HepG2 (cell line): Measurements from ENCODE around the gene HBQ1. TPM values are rescaled to one million over a fixed set of nuclear protein-coding genes. Genes with fewer than 3 reads are reported as not detected.

Source experiments
- CSRNP2 ChIP-seq: sonication (generic); formaldehyde crosslinking; conservative IDR thresholded peaks from 2 replicates; pipeline ENCODE4 v1.8.0; 2022; ENCODE audit warnings: low read depth, missing genetic modification reagents
- FOXJ3 ChIP-seq: sonication (generic); formaldehyde crosslinking; IDR thresholded peaks from 2 replicates; pipeline ENCODE4 v1.4.0; 2020; ENCODE audit warnings: missing genetic modification reagents, mild to moderate bottlenecking, borderline replicate concordance
- SRF ChIP-seq: IDR thresholded peaks from 2 replicates; pipeline ENCODE4 v1.6.1; 2011; ENCODE audit warnings: mild to moderate bottlenecking, low read depth, low read length, moderate library complexity
- U2AF2 ChIP-seq: fragments of 200-400 bp; formaldehyde crosslinking; IDR thresholded peaks from 2 replicates; pipeline ENCODE4 v1.6.1; 2017; ENCODE audit warnings: low read depth, mild to moderate bottlenecking, low read length
- ZBTB40 ChIP-seq, 2 experiments: fragments of 450-650 bp in 1 of 2; sonication (generic) in 1 of 2; formaldehyde crosslinking in 1 of 2; IDR thresholded peaks; 2 replicates each; pipeline versions ENCODE4 v1.6.1 to v1.8.0; 2016 to 2022; ENCODE audit warnings: antibody characterized with exemption in 1 of 2, mild to moderate bottlenecking in 1 of 2, missing genetic modification reagents in 1 of 2
- ZFY ChIP-seq: sonication (generic); formaldehyde crosslinking; IDR thresholded peaks from 2 replicates; pipeline ENCODE4 v1.4.0; 2020; ENCODE audit warnings: missing genetic modification reagents
- ZNF33A ChIP-seq: sonication (generic); formaldehyde crosslinking; IDR thresholded peaks from 2 replicates; pipeline ENCODE4 v1.5.1; 2020; ENCODE audit warnings: missing genetic modification reagents, mild to moderate bottlenecking, moderate library complexity, borderline replicate concordance
- ZNF382 ChIP-seq: sonication (generic); formaldehyde crosslinking; IDR thresholded peaks from 2 replicates; pipeline ENCODE4 v1.5.0; 2020; ENCODE audit warnings: missing genetic modification reagents, mild to moderate bottlenecking, borderline replicate concordance
- ZNF564 ChIP-seq: sonication (generic); formaldehyde crosslinking; IDR thresholded peaks from 2 replicates; pipeline ENCODE4 v1.8.1; 2023; ENCODE audit warnings: mild to moderate bottlenecking, missing genetic modification reagents
- ZNF737 ChIP-seq: sonication (generic); formaldehyde crosslinking; IDR thresholded peaks from 2 replicates; pipeline ENCODE4 v1.5.0; 2020; ENCODE audit warnings: missing genetic modification reagents, mild to moderate bottlenecking, borderline replicate concordance
- ZNF788 ChIP-seq: sonication (generic); formaldehyde crosslinking; IDR thresholded peaks from 2 replicates; pipeline ENCODE4 v1.5.0; 2020; ENCODE audit warnings: mild to moderate bottlenecking, missing genetic modification reagents, borderline replicate concordance
- ZNF839 ChIP-seq: sonication (generic); formaldehyde crosslinking; IDR thresholded peaks from 2 replicates; pipeline ENCODE4 v1.4.0; 2020; ENCODE audit warnings: missing genetic modification reagents, mild to moderate bottlenecking, borderline replicate concordance
- polyA plus RNA-seq, 8 experiments: library from polyadenylated mRNA; depleted of rRNA in 3 of 8; stranded (reverse) in 7 of 8; unstranded in 1 of 8; fragments of >200 nt; fragmentation: Illumina TruSeq in 4 of 8; extraction: Trizol in 4 of 8; gene quantifications; 2 replicates each; pipeline versions ENCODE4 v1.2.1 to v1.2.3, GENCODE V29; 2011 to 2016; ENCODE audit warnings: low read depth in 4 of 8, missing spikeins in 1 of 8, mixed read lengths in 1 of 8; ENCODE audit not compliant: insufficient read depth in 1 of 8
- total RNA-seq, 5 experiments: library from RNA; depleted of rRNA; stranded (reverse); fragments of >200 nt; fragmentation: Illumina TruSeq; extraction: Trizol; gene quantifications; 2 replicates each; pipeline ENCODE4 v1.2.3, GENCODE V29; 2016; ENCODE audit warnings: low read depth in 1 of 5
- TF ChIP-seq, protein P1 (sequence below): fragments of 450-650 bp; IDR thresholded peaks from 2 replicates; pipeline ENCODE4 v1.6.1; 2017; ENCODE audit warnings: mild to moderate bottlenecking

Gene HBQ1
- total and polyA plus RNA-seq, 2 of the 13 experiments (the other 11 are each of a cell fraction or from before 2014, with no cell fraction given) = 4.9 to 7.4 TPM

DNA sequence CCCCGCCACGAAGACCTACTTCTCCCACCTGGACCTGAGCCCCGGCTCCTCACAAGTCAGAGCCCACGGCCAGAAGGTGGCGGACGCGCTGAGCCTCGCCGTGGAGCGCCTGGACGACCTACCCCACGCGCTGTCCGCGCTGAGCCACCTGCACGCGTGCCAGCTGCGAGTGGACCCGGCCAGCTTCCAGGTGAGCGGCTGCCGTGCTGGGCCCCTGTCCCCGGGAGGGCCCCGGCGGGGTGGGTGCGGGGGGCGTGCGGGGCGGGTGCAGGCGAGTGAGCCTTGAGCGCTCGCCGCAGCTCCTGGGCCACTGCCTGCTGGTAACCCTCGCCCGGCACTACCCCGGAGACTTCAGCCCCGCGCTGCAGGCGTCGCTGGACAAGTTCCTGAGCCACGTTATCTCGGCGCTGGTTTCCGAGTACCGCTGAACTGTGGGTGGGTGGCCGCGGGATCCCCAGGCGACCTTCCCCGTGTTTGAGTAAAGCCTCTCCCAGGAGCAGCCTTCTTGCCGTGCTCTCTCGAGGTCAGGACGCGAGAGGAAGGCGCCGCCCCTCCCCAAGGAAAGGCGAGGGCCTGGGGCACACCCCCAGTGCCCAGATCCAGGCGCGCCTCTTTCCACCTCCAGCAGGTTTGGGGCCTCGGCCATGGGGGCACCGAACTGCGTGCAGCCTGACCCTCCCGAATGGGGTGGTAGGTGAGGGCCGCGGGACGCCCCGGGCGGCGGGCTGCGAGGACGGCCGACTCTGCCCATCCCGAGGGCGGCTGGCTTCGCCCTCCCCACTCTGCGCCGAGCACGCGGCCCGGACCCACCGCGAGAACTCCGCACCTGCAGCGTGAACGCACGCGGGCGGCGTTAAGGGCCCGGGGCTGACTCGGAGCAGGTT, 664 bp downstream of the HBQ1 start (continued):
- no peak for TF ChIP-seq ZBTB40 (IDR thresholded peaks at IDR 0.05)
- TF ChIP-seq ZBTB40 (CRISPR knock-in tag; IDR thresholded peaks at IDR 0.05) = peak; percentile 93
- TF ChIP-seq ZNF382 (CRISPR knock-in tag) = no peak; the same call in 1 of the 2 replicates
- TF ChIP-seq U2AF2 = no peak
- TF ChIP-seq ZNF33A (CRISPR knock-in tag) = no peak
- no peak for TF ChIP-seq ZNF737
- peak; percentile 88; the same call in 1 of the 2 replicates for TF ChIP-seq CSRNP2 (CRISPR knock-in tag)
- TF ChIP-seq, protein P1, sequence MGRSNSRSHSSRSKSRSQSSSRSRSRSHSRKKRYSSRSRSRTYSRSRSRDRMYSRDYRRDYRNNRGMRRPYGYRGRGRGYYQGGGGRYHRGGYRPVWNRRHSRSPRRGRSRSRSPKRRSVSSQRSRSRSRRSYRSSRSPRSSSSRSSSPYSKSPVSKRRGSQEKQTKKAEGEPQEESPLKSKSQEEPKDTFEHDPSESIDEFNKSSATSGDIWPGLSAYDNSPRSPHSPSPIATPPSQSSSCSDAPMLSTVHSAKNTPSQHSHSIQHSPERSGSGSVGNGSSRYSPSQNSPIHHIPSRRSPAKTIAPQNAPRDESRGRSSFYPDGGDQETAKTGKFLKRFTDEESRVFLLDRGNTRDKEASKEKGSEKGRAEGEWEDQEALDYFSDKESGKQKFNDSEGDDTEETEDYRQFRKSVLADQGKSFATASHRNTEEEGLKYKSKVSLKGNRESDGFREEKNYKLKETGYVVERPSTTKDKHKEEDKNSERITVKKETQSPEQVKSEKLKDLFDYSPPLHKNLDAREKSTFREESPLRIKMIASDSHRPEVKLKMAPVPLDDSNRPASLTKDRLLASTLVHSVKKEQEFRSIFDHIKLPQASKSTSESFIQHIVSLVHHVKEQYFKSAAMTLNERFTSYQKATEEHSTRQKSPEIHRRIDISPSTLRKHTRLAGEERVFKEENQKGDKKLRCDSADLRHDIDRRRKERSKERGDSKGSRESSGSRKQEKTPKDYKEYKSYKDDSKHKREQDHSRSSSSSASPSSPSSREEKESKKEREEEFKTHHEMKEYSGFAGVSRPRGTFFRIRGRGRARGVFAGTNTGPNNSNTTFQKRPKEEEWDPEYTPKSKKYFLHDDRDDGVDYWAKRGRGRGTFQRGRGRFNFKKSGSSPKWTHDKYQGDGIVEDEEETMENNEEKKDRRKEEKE = no peak
- peak; percentile 94 for TF ChIP-seq ZFY (CRISPR knock-in tag)
- peak; percentile 96 for TF ChIP-seq ZNF564 (CRISPR knock-in tag)
- TF ChIP-seq ZNF839 (CRISPR knock-in tag) = peak; percentile 74; the same call in 1 of the 2 replicates
- no peak for TF ChIP-seq SRF
- TF ChIP-seq ZNF788 (CRISPR knock-in tag) = peak; percentile 98
- TF ChIP-seq FOXJ3 = no peak
